B cell (primary cell): Measurements from ENCODE around the gene KRT84.
"Not testable (repeated sequence)": the region's sequence is repeated elsewhere in the genome, so short reads cannot be mapped to it uniquely, and the experiment has no call there.

Experiments used
- CTCF ChIP-seq: fragments of 200-600 bp; IDR thresholded peaks from one replicate; pipeline ENCODE4 v1.8.0; 2022; ENCODE audit warnings: antibody characterized with exemption, mild to moderate bottlenecking
- EZH2 ChIP-seq: IDR thresholded peaks from 2 replicates; pipeline ENCODE4 v1.6.1; 2012; ENCODE audit warnings: borderline replicate concordance, low read depth, mild to moderate bottlenecking, moderate library complexity, low read length; ENCODE audit not compliant: insufficient read depth, poor library complexity, severe bottlenecking

- not testable (repeated sequence) for TF ChIP-seq CTCF, EZH2
These were observed 40.4 kb downstream of the KRT84 start for GRCh38 chr12:52345041-52345440.
